OCI-M2 (cell line): ENCODE data around the gene SLC25A24.
"Not testable (repeated sequence)": the region's sequence is repeated elsewhere in the genome, so short reads cannot be mapped to it uniquely, and the experiment has no call there.

Experiments
- DNase-seq: peaks from one replicate; lab custom pipeline; 2025; ENCODE audit not compliant: unreplicated experiment; lab: John Stamatoyannopoulos, UW

The SLC25A24 gene

GRCh38 chr1:108199201-108199691 lies 897 bp downstream of the SLC25A24 start:
- DNase-seq = no peak

- no peak for DNase-seq
These were observed 6.1 kb downstream of the SLC25A24 start for GRCh38 chr1:108194051-108194450.

GRCh38 chr1:108193333-108193732 lies 6.8 kb downstream of the SLC25A24 start:
- DNase-seq = no peak

- no peak for DNase-seq
These were observed 7.6 kb downstream of the SLC25A24 start for GRCh38 chr1:108192581-108192980.

- no peak for DNase-seq
These were observed 9.3 kb downstream of the SLC25A24 start for GRCh38 chr1:108190686-108191416.

GRCh38 chr1:108190001-108190634 lies 10.0 kb downstream of the SLC25A24 start:
- DNase-seq = no peak

GRCh38 chr1:108188801-108189200 lies 11.3 kb downstream of the SLC25A24 start:
- no peak for DNase-seq

GRCh38 chr1:108182959-108183700 lies 17.0 kb downstream of the SLC25A24 start:
- DNase-seq = no peak

- no peak for DNase-seq
These were observed 21.1 kb downstream of the SLC25A24 start for GRCh38 chr1:108179018-108179417.

- not testable (repeated sequence) for DNase-seq
These were observed 37.7 kb downstream of the SLC25A24 start for GRCh38 chr1:108162409-108162808.

- DNase-seq = not testable (repeated sequence)
These were observed 40.2 kb downstream of the SLC25A24 start for GRCh38 chr1:108159951-108160350.

- no peak for DNase-seq
These were observed 41.2 kb downstream of the SLC25A24 start for GRCh38 chr1:108158893-108159453.

GRCh38 chr1:108154314-108154713 lies 45.8 kb downstream of the SLC25A24 start:
- DNase-seq = no peak

- no peak for DNase-seq
These were observed 47.3 kb downstream of the SLC25A24 start for GRCh38 chr1:108152782-108153222.

- no peak for DNase-seq
These were observed 48.6 kb downstream of the SLC25A24 start for GRCh38 chr1:108151548-108151947.

- no peak for DNase-seq
These were observed 50.2 kb downstream of the SLC25A24 start for GRCh38 chr1:108149796-108150467.

GRCh38 chr1:108144569-108144968 lies 55.6 kb downstream of the SLC25A24 start:
- DNase-seq = not testable (repeated sequence)

- DNase-seq = no peak
These were observed 57.3 kb downstream of the SLC25A24 start for GRCh38 chr1:108142773-108143394.

- DNase-seq = no peak
These were observed 57.9 kb downstream of the SLC25A24 start for GRCh38 chr1:108142258-108142657.

- no peak for DNase-seq
These were observed 58.5 kb downstream of the SLC25A24 start for GRCh38 chr1:108141621-108142020.
